Transverse colon (tissue), 4 donors: ENCODE measurements around the gene LRRC8C.

ENCODE experiments used
- CTCF ChIP-seq, 5 experiments: fragments of 200-600 bp in 3 of 5; fragments of 450-650 bp in 2 of 5; sonication (generic) in 3 of 5; IDR thresholded peaks; 1 replicate in 2 of 5; 2 replicates in 3 of 5; pipeline ENCODE4 v1.5.1; 2016 to 2017; ENCODE audit warnings: antibody characterized with exemption in 5 of 5, inconsistent platforms in 3 of 5, mild to moderate bottlenecking in 2 of 5, moderate library complexity in 1 of 5
- POLR2A ChIP-seq: fragments of 450-650 bp; IDR thresholded peaks from one replicate; pipeline ENCODE4 v1.6.1; 2016; ENCODE audit warnings: antibody characterized with exemption, mild to moderate bottlenecking, moderate library complexity
- POLR2AphosphoS5 ChIP-seq, 3 donors: sonication (generic); formaldehyde crosslinking; IDR thresholded peaks; one replicate each; pipeline ENCODE4 v1.6.1; 2016; ENCODE audit warnings: antibody characterized with exemption in 3 of 3

- TF ChIP-seq POLR2AphosphoS5 (IDR thresholded peaks at IDR 0.05) (no peak), CTCF (IDR thresholded peaks at IDR 0.05) (no peak), POLR2A (no peak)
These were observed 104.2 kb downstream of the LRRC8C start for GRCh38 chr1:89736937-89737733.
